H1 (cell line): Measurements from ENCODE around the gene NOL12. TPM values are rescaled to one million over a fixed set of nuclear protein-coding genes. Genes with fewer than 3 reads are reported as not detected.
"Not testable (repeated sequence)": the region's sequence is repeated elsewhere in the genome, so short reads cannot be mapped to it uniquely, and the experiment has no call there.

ENCODE experiments used
- CTCF ChIA-PET: fragments of 300-600 bp; sonication (Branson Sonifier 250); formaldehyde crosslinking; loops from one replicate; lab custom pipeline; 2021; ENCODE audit not compliant: partially characterized antibody; lab: Charles Lee
- POLR2A ChIA-PET: fragments of 300-600 bp; sonication (Branson Sonifier 250); formaldehyde crosslinking; loops from one replicate; lab custom pipeline; 2021; ENCODE audit warnings: inconsistent platforms; ENCODE audit not compliant: partially characterized antibody; lab: Charles Lee
- DNase-seq, 2 experiments: peaks; one replicate each; pipeline versions ENCODE4 v3.0.0 to v3.0.0-alpha.2; 2010 to 2022; ENCODE audit warnings: low spot score in 2 of 2, low read depth in 1 of 2, mixed read lengths in 1 of 2
- FAIRE-seq: peaks from 2 replicates; lab custom pipeline; 2011; peaks lifted over from hg19 to GRCh38; lab: Jason Lieb, UNC
- H2AFZ ChIP-seq: 2 replicates; pipeline ENCODE4 v1.8.1; 2012; ENCODE audit warnings: low read length, inconsistent platforms
- H2AK5ac ChIP-seq: 2 replicates; pipeline ENCODE4 v1.6.1; 2013; ENCODE audit warnings: low read depth, low read length
- H2BK120ac ChIP-seq: replicated peaks from 2 replicates; pipeline ENCODE3; 2013; ENCODE audit warnings: low read depth, low read length, inconsistent platforms
- H2BK12ac ChIP-seq: 2 replicates; pipeline ENCODE4 v1.6.1; 2013; ENCODE audit warnings: low read depth, low read length
- H2BK15ac ChIP-seq: 2 replicates; pipeline ENCODE4 v1.6.1; 2013; ENCODE audit warnings: low read length
- H2BK20ac ChIP-seq: 2 replicates; pipeline ENCODE4 v1.6.1; 2013; ENCODE audit warnings: low read length
- H2BK5ac ChIP-seq: 2 replicates; pipeline ENCODE4 v1.6.1; 2013; ENCODE audit warnings: low read depth, low read length
- H3K14ac ChIP-seq: 2 replicates; pipeline ENCODE4 v1.6.1; 2013; ENCODE audit warnings: inconsistent platforms; ENCODE audit not compliant: insufficient read length
- H3K18ac ChIP-seq: 2 replicates; pipeline ENCODE4 v1.6.1; 2013; ENCODE audit warnings: low read length; ENCODE audit errors: extremely low read depth
- H3K23ac ChIP-seq: 2 replicates; pipeline ENCODE4 v1.6.1; 2013; ENCODE audit warnings: inconsistent platforms; ENCODE audit not compliant: insufficient read length
- H3K23me2 ChIP-seq: 2 replicates; pipeline ENCODE4 v1.6.1; 2013; ENCODE audit warnings: low read depth, low read length
- H3K27ac ChIP-seq: 2 replicates; pipeline ENCODE4 v1.6.1; 2011; ENCODE audit warnings: low read depth, low read length, inconsistent platforms
- H3K27me3 ChIP-seq, 4 experiments: replicated peaks in 1 of 4; 1 replicate in 1 of 4; 2 replicates in 3 of 4; pipeline versions ENCODE4 v1.6.1 to v1.8.1; 2011 to 2013; ENCODE audit warnings: low read length in 3 of 4, mild to moderate bottlenecking in 3 of 4, inconsistent platforms in 2 of 4, mixed read lengths in 2 of 4, moderate library complexity in 1 of 4; ENCODE audit not compliant: control insufficient read depth in 3 of 4, insufficient read depth in 3 of 4; ENCODE audit errors: extremely low read depth in 1 of 4
- H3K36me3 ChIP-seq, 4 experiments: 2 replicates each; pipeline versions ENCODE4 v1.6.1 to v1.8.1; 2011 to 2013; ENCODE audit warnings: mild to moderate bottlenecking in 4 of 4, low read length in 3 of 4, moderate library complexity in 2 of 4, control low read depth in 1 of 4, inconsistent platforms in 1 of 4; ENCODE audit not compliant: insufficient read depth in 4 of 4, control insufficient read depth in 2 of 4
- H3K4ac ChIP-seq: replicated peaks from 2 replicates; pipeline ENCODE3; 2013; ENCODE audit warnings: low read length, low read depth, mixed read lengths, inconsistent platforms; ENCODE audit not compliant: insufficient read length
- H3K4me1 ChIP-seq, 4 experiments: replicated peaks in 1 of 4; 1 replicate in 1 of 4; 2 replicates in 3 of 4; pipeline versions ENCODE4 v1.6.1 to v1.8.1; 2011 to 2013; ENCODE audit warnings: low read length in 3 of 4, inconsistent platforms in 2 of 4, mixed read lengths in 1 of 4; ENCODE audit not compliant: insufficient read depth in 4 of 4, control insufficient read depth in 3 of 4
- H3K4me2 ChIP-seq, 2 experiments: 2 replicates each; pipeline versions ENCODE4 v1.6.1 to v1.8.1; 2011 to 2013; ENCODE audit warnings: low read depth in 2 of 2, low read length in 2 of 2, control low read depth in 1 of 2, inconsistent platforms in 1 of 2, mild to moderate bottlenecking in 1 of 2; ENCODE audit not compliant: insufficient read depth in 1 of 2
- H3K4me3 ChIP-seq, 4 experiments: fragments of 200-600, 300-600 bp in 1 of 4; sonication (generic), shearing (Covaris generic), sonication (Bioruptor Twin) in 1 of 4; 2 replicates each; pipeline versions ENCODE4 v1.5.1 to v1.8.1; 2011 to 2016; ENCODE audit warnings: low read length in 4 of 4, low read depth in 3 of 4, control low read depth in 2 of 4, inconsistent platforms in 2 of 4, mild to moderate bottlenecking in 2 of 4, mixed read lengths in 1 of 4, moderate library complexity in 1 of 4; ENCODE audit not compliant: insufficient read depth in 2 of 4; ENCODE audit errors: extremely low read depth in 1 of 4
- H3K56ac ChIP-seq: replicated peaks from 2 replicates; pipeline ENCODE3; 2013; ENCODE audit warnings: low read depth, mild to moderate bottlenecking, mixed read lengths, low read length, inconsistent platforms; ENCODE audit not compliant: insufficient read length
- H3K79me1 ChIP-seq: 2 replicates; pipeline ENCODE4 v1.6.1; 2013; ENCODE audit warnings: low read depth, low read length, control low read depth
- H3K79me2 ChIP-seq, 2 experiments: 2 replicates each; pipeline versions ENCODE4 v1.6.1 to v1.8.1; 2012 to 2013; ENCODE audit warnings: low read length in 2 of 2, mild to moderate bottlenecking in 2 of 2, inconsistent platforms in 1 of 2; ENCODE audit not compliant: insufficient read depth in 2 of 2, control insufficient read depth in 1 of 2
- H3K9ac ChIP-seq, 4 experiments: replicated peaks in 1 of 4; 1 replicate in 1 of 4; 2 replicates in 3 of 4; pipeline versions ENCODE4 v1.6.1 to v1.8.1; 2011 to 2013; ENCODE audit warnings: low read depth in 3 of 4, low read length in 3 of 4, control low read depth in 2 of 4, mild to moderate bottlenecking in 2 of 4, moderate library complexity in 2 of 4, inconsistent platforms in 1 of 4; ENCODE audit errors: extremely low read depth in 1 of 4
- H3K9me3 ChIP-seq, 2 experiments: 2 replicates each; pipeline versions ENCODE4 v1.6.1 to v1.8.1; 2012 to 2013; ENCODE audit warnings: mild to moderate bottlenecking in 2 of 2, moderate library complexity in 2 of 2, control low read depth in 1 of 2, inconsistent platforms in 1 of 2, low read depth in 1 of 2, low read length in 1 of 2, mixed read lengths in 1 of 2; ENCODE audit not compliant: insufficient read depth in 2 of 2
- H4K20me1 ChIP-seq, 2 experiments: replicated peaks in 1 of 2; 2 replicates each; pipeline versions ENCODE3 to v1.8.1; 2011 to 2013; ENCODE audit warnings: inconsistent platforms in 2 of 2, low read length in 2 of 2, mild to moderate bottlenecking in 1 of 2; ENCODE audit not compliant: insufficient read depth in 2 of 2, control insufficient read depth in 1 of 2
- H4K5ac ChIP-seq: 2 replicates; pipeline ENCODE4 v1.6.1; 2013; ENCODE audit warnings: low read length, low read depth, mixed read lengths, inconsistent platforms; ENCODE audit not compliant: insufficient read length
- H4K8ac ChIP-seq: 2 replicates; pipeline ENCODE4 v1.8.0; 2013; ENCODE audit warnings: mild to moderate bottlenecking, moderate library complexity, low read length, inconsistent platforms; ENCODE audit not compliant: insufficient read depth; ENCODE audit errors: extremely low read depth
- H4K91ac ChIP-seq: replicated peaks from 2 replicates; pipeline ENCODE3; 2013; ENCODE audit warnings: low read length, mixed read lengths, inconsistent platforms; ENCODE audit not compliant: insufficient read length
- WGBS, 2 experiments: shearing (Covaris generic) in 1 of 2; methylation state at CpG; one replicate each; pipeline versions ENCODE4 v1.1.6 to v1.1.7; 2013 to 2015; ENCODE audit warnings: low lambda C conversion rate in 2 of 2, mixed read lengths in 2 of 2, inconsistent platforms in 1 of 2, low coverage in 1 of 2, missing lambda C conversion rate in 1 of 2; ENCODE audit not compliant: insufficient replicate concordance in 2 of 2, insufficient coverage in 1 of 2, insufficient read length in 1 of 2; ENCODE audit errors: extremely low coverage in 1 of 2, missing lambda C conversion rate in 1 of 2; 5-methylcytosine and 5-hydroxymethylcytosine counted together
- polyA plus RNA-seq, 7 experiments: library from polyadenylated mRNA; depleted of rRNA in 3 of 7; stranded (reverse) in 5 of 7; unstranded in 2 of 7; fragments of >200 nt in 5 of 7; fragments of 200-250 nt in 2 of 7; gene quantifications; 1 replicate in 5 of 7; 2 replicates in 1 of 7; 4 replicates in 1 of 7; pipeline versions ENCODE4 v1.2.1 to v1.2.3, GENCODE V29; 2011 to 2013; ENCODE audit warnings: missing spikeins in 2 of 7, mixed read lengths in 2 of 7
- total RNA-seq: library from RNA; stranded (reverse); fragmentation: NEBNext Ultra II Directional; extraction: Animal tissue kit (Norgen Biotek cat#: 25700); gene quantifications from 2 replicates; pipeline ENCODE4 v1.2.1, GENCODE V29; 2021

The NOL12 gene
- total and polyA plus RNA-seq, 2 of the 8 experiments (the other 6 are each of a cell fraction or from before 2014, with no cell fraction given), result 25.3 to 28.3 TPM

- not testable (repeated sequence) for H3K18ac ChIP-seq, H2AFZ ChIP-seq, H3K9ac ChIP-seq, H4K5ac ChIP-seq, H3K56ac ChIP-seq, H4K20me1 ChIP-seq, H3K4ac ChIP-seq, H2BK120ac ChIP-seq, H3K14ac ChIP-seq, H3K4me3 ChIP-seq, H2BK15ac ChIP-seq, H2BK5ac ChIP-seq, H4K8ac ChIP-seq, H3K4me2 ChIP-seq, H3K27ac ChIP-seq, H2BK20ac ChIP-seq, H3K23ac ChIP-seq, H3K23me2 ChIP-seq, DNase-seq, H3K9me3 ChIP-seq, H3K79me1 ChIP-seq, H2AK5ac ChIP-seq, FAIRE-seq, H3K27me3 ChIP-seq, H2BK12ac ChIP-seq, H3K4me1 ChIP-seq, H3K79me2 ChIP-seq, H4K91ac ChIP-seq
- WGBS, 2 experiments, result 92% methylated on average over 7 of the region's 7 CpGs; no CpG with 5 or more reads in 1 of the 2 experiments
- CTCF ChIA-PET, result interaction anchor here (0.9 to 1.3 kb wide), 3 partner anchors 36 to 76 kb away, joined by 3 to 4 read pairs (median 3); no protein-coding TSS in a partner anchor
- H3K36me3 ChIP-seq, result peaks cover 5 to 30% (median 13%) of the 10 kb centered on the region in 4 experiments; a peak in 7 of 8 replicates
- POLR2A ChIA-PET, result interaction anchor here (1.9 kb wide), 1 partner anchor 14 kb away, joined by 5 read pairs; no protein-coding TSS in a partner anchor
Measured at GRCh38 chr22:37717235-37717634, 31.1 kb downstream of the NOL12 start.
